K562 (cell line): ENCODE data around the gene BMAL1. TPM values are rescaled to one million over a fixed set of nuclear protein-coding genes. Genes with fewer than 3 reads are reported as not detected.

Experiments
- BCL6 ChIP-seq: fragments of 250-450 bp; sonication (Bioruptor Pico); IDR thresholded peaks from 2 replicates; pipeline ENCODE4 v1.4.0; 2020
- BRD9 ChIP-seq: fragments of 450-650 bp; IDR thresholded peaks from 2 replicates; pipeline ENCODE4 v1.6.1; 2018; ENCODE audit warnings: low read depth; ENCODE audit not compliant: partially characterized antibody
- CBX5 ChIP-seq: IDR thresholded peaks from 2 replicates; pipeline ENCODE4 v1.6.1; 2014; ENCODE audit warnings: low read depth, borderline replicate concordance
- CHD2 ChIP-seq: IDR thresholded peaks from 2 replicates; pipeline ENCODE4 v1.6.1; 2011; ENCODE audit warnings: low read depth, low read length
- ETV1 ChIP-seq: fragments of 450-650 bp; conservative IDR thresholded peaks from 2 replicates; pipeline ENCODE4 v1.6.1; 2016; ENCODE audit warnings: missing genetic modification characterization, control low read depth, low read depth, missing compliant biosample characterization
- EWSR1 ChIP-seq: fragments of 450-650 bp; IDR thresholded peaks from 2 replicates; pipeline ENCODE4 v1.6.1; 2018; ENCODE audit warnings: borderline replicate concordance, mild to moderate bottlenecking, low read depth, moderate library complexity; ENCODE audit not compliant: partially characterized antibody
- HDAC3 ChIP-seq: fragments of 450-650 bp; IDR thresholded peaks from 2 replicates; pipeline ENCODE4 v1.6.1; 2018; ENCODE audit warnings: borderline replicate concordance, mild to moderate bottlenecking, moderate library complexity; ENCODE audit not compliant: partially characterized antibody
- HDAC8 ChIP-seq: fragments of 450-650 bp; IDR thresholded peaks from 2 replicates; pipeline ENCODE4 v1.6.1; 2016; ENCODE audit warnings: mild to moderate bottlenecking, missing genetic modification characterization, moderate library complexity, missing compliant biosample characterization
- HES1 ChIP-seq: fragments of 450-650 bp; IDR thresholded peaks from 2 replicates; pipeline ENCODE4 v1.6.1; 2016; ENCODE audit warnings: low read depth, mild to moderate bottlenecking, moderate library complexity
- JUN ChIP-seq, 2 experiments: sonication (generic) in 1 of 2; formaldehyde crosslinking in 1 of 2; IDR thresholded peaks; 2 replicates each; pipeline versions ENCODE4 v1.6.1 to v1.8.0; 2012 to 2022; ENCODE audit warnings: borderline replicate concordance in 2 of 2, mild to moderate bottlenecking in 2 of 2, improper control_type of control experiment in 1 of 2, low read depth in 1 of 2, low read length in 1 of 2, missing genetic modification reagents in 1 of 2
- KLF6 ChIP-seq: fragments of 250-450 bp; sonication (Bioruptor Pico); IDR thresholded peaks from 2 replicates; pipeline ENCODE4 v1.4.0; 2020; ENCODE audit warnings: mild to moderate bottlenecking, moderate library complexity, borderline replicate concordance
- MECOM ChIP-seq: fragments of 250-450 bp; sonication (Bioruptor Pico); IDR thresholded peaks from 2 replicates; pipeline ENCODE4 v1.8.0; 2022; ENCODE audit warnings: inconsistent platforms
- MEF2D ChIP-seq: conservative IDR thresholded peaks from 2 replicates; pipeline ENCODE4 v1.6.1; 2016; ENCODE audit warnings: low read depth, missing genetic modification characterization, missing compliant biosample characterization
- PYGO2 ChIP-seq: fragments of 450-650 bp; IDR thresholded peaks from 2 replicates; pipeline ENCODE4 v1.6.1; 2016; ENCODE audit warnings: mild to moderate bottlenecking, missing genetic modification characterization, moderate library complexity, missing compliant biosample characterization
- RB1 ChIP-seq: fragments of 450-650 bp; IDR thresholded peaks from 2 replicates; pipeline ENCODE4 v1.6.1; 2017; ENCODE audit warnings: low read depth, mild to moderate bottlenecking
- SMAD3 ChIP-seq: fragments of 450-650 bp; formaldehyde crosslinking; conservative IDR thresholded peaks from 2 replicates; pipeline ENCODE4 v1.4.0; 2020; ENCODE audit warnings: mild to moderate bottlenecking
- SP2 ChIP-seq: IDR thresholded peaks from 2 replicates; pipeline ENCODE4 v1.6.1; 2011; ENCODE audit warnings: mild to moderate bottlenecking, low read depth, low read length, moderate library complexity; ENCODE audit not compliant: poor library complexity, severe bottlenecking; ENCODE audit errors: extremely low read depth
- SREBF1 ChIP-seq: fragments of 150-350 bp; IDR thresholded peaks from 2 replicates; pipeline ENCODE4 v1.6.1; 2014; ENCODE audit warnings: antibody characterized with exemption, low read depth, low read length, borderline replicate concordance
- THRAP3 ChIP-seq: fragments of 450-650 bp; IDR thresholded peaks from 2 replicates; pipeline ENCODE4 v1.6.1; 2016; ENCODE audit warnings: mild to moderate bottlenecking, inconsistent platforms, borderline replicate concordance
- ZBED1 ChIP-seq: IDR thresholded peaks from 2 replicates; pipeline ENCODE4 v1.6.1; 2014
- ZBTB11 ChIP-seq, 3 experiments: fragments of 200-800 bp in 1 of 3; fragments of 250-450 bp in 1 of 3; fragments of 450-650 bp in 1 of 3; sonication (Bioruptor Pico) in 1 of 3; sonication (Bioruptor generic) in 1 of 3; formaldehyde crosslinking in 1 of 3; IDR thresholded peaks; 2 replicates each; pipeline versions ENCODE4 v1.6.1 to v1.8.0; 2016 to 2022; ENCODE audit warnings: mild to moderate bottlenecking in 2 of 3, missing genetic modification characterization in 2 of 3, missing compliant biosample characterization in 1 of 3, moderate library complexity in 1 of 3
- ZNF584 ChIP-seq: fragments of 200-800 bp; sonication (Bioruptor generic); IDR thresholded peaks from 2 replicates; pipeline ENCODE4 v1.6.1; 2016; ENCODE audit warnings: low read depth, mild to moderate bottlenecking, missing genetic modification characterization, missing compliant biosample characterization
- ZNF644 ChIP-seq: fragments of 200-800 bp; sonication (Bioruptor generic); IDR thresholded peaks from 2 replicates; pipeline ENCODE4 v1.6.1; 2016; ENCODE audit warnings: low read depth, missing genetic modification characterization, missing compliant biosample characterization
- polyA plus RNA-seq, 8 experiments: library from polyadenylated mRNA; depleted of rRNA in 4 of 8; stranded (reverse) in 5 of 8; unstranded in 3 of 8; fragments of >200 nt; fragmentation: Nextera tagmentation in 2 of 8; fragmentation: Illumina TruSeq in 1 of 8; extraction: Ambion mirVana in 2 of 8; extraction: Trizol in 1 of 8; gene quantifications; 2 replicates each; pipeline versions ENCODE4 v1.2.1 to v1.2.3, GENCODE V29; 2011 to 2014; ENCODE audit warnings: inconsistent platforms in 1 of 8, missing spikeins in 1 of 8
- total RNA-seq, 7 experiments: library from RNA; depleted of rRNA in 6 of 7; stranded (reverse); fragments of >200 nt in 6 of 7; fragmentation: Illumina TruSeq in 2 of 7; extraction: Trizol in 2 of 7; gene quantifications; 2 replicates each; pipeline versions ENCODE4 v1.2.1 to v1.2.3, GENCODE V29; 2011 to 2021; ENCODE audit warnings: low replicate concordance in 1 of 7

Gene BMAL1
- total and polyA plus RNA-seq, 9 of the 15 experiments (the other 6 are each of a cell fraction or from before 2014, with no cell fraction given): 0.14 to 2.4 (median 0.64) TPM

GRCh38 chr11:13276832-13277767 is 490 bp upstream of the BMAL1 start (continued):
- 0 out of 2 replicates have a peak, but pooled peaks have one; percentile 43 for TF ChIP-seq PYGO2 (tag)
- TF ChIP-seq KLF6: peak; percentile 70; the same call in 1 of the 2 replicates
- TF ChIP-seq THRAP3: no peak
- peak; percentile 92 for TF ChIP-seq ZNF584 (CRISPR knock-in tag)
- 0 out of 2 replicates have a peak, but pooled peaks have one; percentile 16 for TF ChIP-seq MECOM (CRISPR knock-in tag)
- TF ChIP-seq CBX5: no peak
- TF ChIP-seq HDAC3: no peak
- TF ChIP-seq BRD9: no peak
- TF ChIP-seq SREBF1: no peak
- TF ChIP-seq HDAC8 (tag): peak; percentile 52; the same call in 1 of the 2 replicates
- peak; percentile 74 for TF ChIP-seq CHD2
- 0 out of 2 replicates have a peak, but pooled peaks have one; percentile 24 for TF ChIP-seq ETV1
- peak; percentile 35 for TF ChIP-seq SP2
- TF ChIP-seq ZBTB11 (CRISPR knock-in tag; IDR thresholded peaks at IDR 0.05): peak in 1 of 3 experiments; percentile 81; a peak in 3 of 6 replicates
- no peak for TF ChIP-seq HES1
- TF ChIP-seq RB1: no peak
- no peak for TF ChIP-seq MEF2D
- peak; percentile 87; the same call in 1 of the 2 replicates for TF ChIP-seq SMAD3 (CRISPR knock-in tag)
- peak; percentile 79; the same call in 1 of the 2 replicates for TF ChIP-seq BCL6 (CRISPR knock-in tag)
- TF ChIP-seq JUN (IDR thresholded peaks at IDR 0.05; ENCODE audit: borderline replicate concordance, low read depth, low read length): no peak
- TF ChIP-seq JUN (CRISPR knock-in tag; IDR thresholded peaks at IDR 0.05; ENCODE audit: borderline replicate concordance): no peak
- TF ChIP-seq EWSR1: no peak
- TF ChIP-seq ZNF644: peak; percentile 97
- TF ChIP-seq ZBED1: no peak
